Sigmoid colon (tissue), 7 donors: ENCODE data around the gene BRINP1. TPM values are rescaled to one million over a fixed set of nuclear protein-coding genes. Genes with fewer than 3 reads are reported as not detected.

Experiments
- DNase-seq: peaks from one replicate; pipeline ENCODE4 v3.0.0-alpha.2; 2019
- H3K27ac ChIP-seq, 4 donors: fragments of 200-600 bp; sonication (generic); one replicate each; pipeline ENCODE4 v1.5.1; 2016 to 2019; ENCODE audit warnings: mild to moderate bottlenecking in 1 of 4
- H3K27me3 ChIP-seq, 3 donors: fragments of 200-600 bp; sonication (generic); one replicate each; pipeline ENCODE4 v1.5.1; 2019; ENCODE audit warnings: mild to moderate bottlenecking in 1 of 3
- H3K36me3 ChIP-seq, 4 donors: fragments of 200-600 bp; sonication (generic); one replicate each; pipeline ENCODE4 v1.5.1; 2016 to 2019
- H3K4me1 ChIP-seq, 4 donors: fragments of 200-600 bp; sonication (generic); one replicate each; pipeline ENCODE4 v1.5.1; 2017 to 2019
- H3K4me3 ChIP-seq, 4 donors: fragments of 200-600 bp; sonication (generic); one replicate each; pipeline ENCODE4 v1.5.1; 2017 to 2019; ENCODE audit warnings: mild to moderate bottlenecking in 2 of 4, moderate library complexity in 1 of 4
- H3K9me3 ChIP-seq, 4 donors: fragments of 200-600 bp in 3 of 4; sonication (generic) in 3 of 4; one replicate each; pipeline versions ENCODE4 v1.5.1 to v1.6.1; 2013 to 2019
- EP300 ChIP-seq, 4 donors: sonication (generic); formaldehyde crosslinking; IDR thresholded peaks; one replicate each; pipeline ENCODE4 v1.6.1; 2017; ENCODE audit warnings: antibody characterized with exemption in 4 of 4
- POLR2A ChIP-seq, 2 donors: fragments of 450-650 bp; IDR thresholded peaks; one replicate each; pipeline ENCODE4 v1.6.1; 2016; ENCODE audit warnings: antibody characterized with exemption in 2 of 2, mild to moderate bottlenecking in 2 of 2, moderate library complexity in 2 of 2
- POLR2AphosphoS5 ChIP-seq, 4 donors: sonication (generic); formaldehyde crosslinking; IDR thresholded peaks; one replicate each; pipeline ENCODE4 v1.6.1; 2017; ENCODE audit warnings: antibody characterized with exemption in 4 of 4
- WGBS, 2 donors: extraction: QIAGEN DNeasy Blood & Tissue Kit; methylation state at CpG; one replicate each; pipeline ENCODE4 v1.1.7; 2013; 5-methylcytosine and 5-hydroxymethylcytosine counted together
- intact Hi-C: fragments of 100-400 bp; cut with DNase I; formaldehyde crosslinking; loops from one replicate; pipeline ENCODE4 v1.15.1; 2023
- polyA plus RNA-seq, 3 donors: library from polyadenylated mRNA; stranded (reverse); fragments of 200-250 nt; gene quantifications; one replicate each; pipeline ENCODE4 v1.2.3, GENCODE V29; 2013
- total RNA-seq, 4 donors: library from RNA; depleted of rRNA; stranded (reverse); fragments of >200 nt; gene quantifications; one replicate each; pipeline ENCODE4 v1.1.0, GENCODE V29; 2016
- TF ChIP-seq, protein P1 (sequence below), 4 experiments: fragments of 450-650 bp in 3 of 4; fragments of 200-600 bp in 1 of 4; IDR thresholded peaks; one replicate each; pipeline ENCODE4 v1.5.1; 2016 to 2019; ENCODE audit warnings: antibody characterized with exemption in 4 of 4, mild to moderate bottlenecking in 3 of 4, moderate library complexity in 2 of 4
- donor health status: healthy with polysubstance abuse.
- donor health status: Bipolar disorder and iron deficiency.
- donor health status: healthy.

The BRINP1 gene
- total and polyA plus RNA-seq, 7 donors: 0.19 to 0.71 (median 0.27) TPM; not detected in 3

DNA sequence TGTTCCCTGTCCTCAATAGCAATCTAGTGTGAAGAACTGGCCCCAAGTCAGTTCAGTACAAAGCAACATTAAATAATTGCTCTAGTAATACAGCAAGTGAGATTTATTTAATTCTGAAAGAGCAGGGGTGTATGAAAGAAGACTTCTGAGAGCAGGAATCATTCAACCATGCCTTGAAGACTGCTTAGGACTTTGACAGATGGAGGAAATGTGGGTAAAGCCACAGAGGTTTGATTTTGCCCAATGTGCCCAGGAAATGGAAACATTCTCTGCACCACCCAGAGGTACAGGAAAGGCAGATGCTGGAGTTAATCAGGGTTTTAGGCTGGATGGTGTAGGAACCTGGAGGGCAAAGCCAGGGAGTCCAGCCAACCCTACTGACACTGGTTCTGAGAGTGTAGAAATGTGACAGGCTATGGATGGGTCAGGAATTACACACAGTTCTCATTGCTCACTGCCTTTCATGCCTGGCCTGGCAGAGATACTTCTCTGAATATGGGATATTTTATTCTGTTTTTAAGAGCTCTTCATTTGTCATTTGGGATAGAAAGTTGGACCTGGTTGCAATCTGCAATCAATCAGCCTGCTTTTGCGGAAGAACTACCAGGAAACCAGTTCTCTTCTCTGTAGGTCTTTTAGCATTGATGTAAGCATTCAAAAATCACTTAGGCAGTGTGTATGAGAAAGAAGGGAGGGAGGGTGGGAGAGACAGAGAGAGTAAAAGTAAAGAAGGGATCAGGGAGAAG lies 88.3 kb downstream of the BRINP1 start:
- DNase-seq: no peak
- no peak overlapping the region for H3K27ac ChIP-seq
- WGBS, 2 donors: 93 to 98% methylated on average over 1 of the region's 1 CpG
- peaks cover 0 to 8% (median 6%) of the 10 kb centered on the region in 4 donors for H3K4me1 ChIP-seq
- no peaks in the 10 kb centered on the region for H3K36me3 ChIP-seq
- no peak overlapping the region for H3K4me3 ChIP-seq
- no peaks in the 10 kb centered on the region for H3K27me3 ChIP-seq
- H3K9me3 ChIP-seq: no peaks in the 10 kb centered on the region
- intact Hi-C loops: no loop called here
- TF ChIP-seq, protein P1, sequence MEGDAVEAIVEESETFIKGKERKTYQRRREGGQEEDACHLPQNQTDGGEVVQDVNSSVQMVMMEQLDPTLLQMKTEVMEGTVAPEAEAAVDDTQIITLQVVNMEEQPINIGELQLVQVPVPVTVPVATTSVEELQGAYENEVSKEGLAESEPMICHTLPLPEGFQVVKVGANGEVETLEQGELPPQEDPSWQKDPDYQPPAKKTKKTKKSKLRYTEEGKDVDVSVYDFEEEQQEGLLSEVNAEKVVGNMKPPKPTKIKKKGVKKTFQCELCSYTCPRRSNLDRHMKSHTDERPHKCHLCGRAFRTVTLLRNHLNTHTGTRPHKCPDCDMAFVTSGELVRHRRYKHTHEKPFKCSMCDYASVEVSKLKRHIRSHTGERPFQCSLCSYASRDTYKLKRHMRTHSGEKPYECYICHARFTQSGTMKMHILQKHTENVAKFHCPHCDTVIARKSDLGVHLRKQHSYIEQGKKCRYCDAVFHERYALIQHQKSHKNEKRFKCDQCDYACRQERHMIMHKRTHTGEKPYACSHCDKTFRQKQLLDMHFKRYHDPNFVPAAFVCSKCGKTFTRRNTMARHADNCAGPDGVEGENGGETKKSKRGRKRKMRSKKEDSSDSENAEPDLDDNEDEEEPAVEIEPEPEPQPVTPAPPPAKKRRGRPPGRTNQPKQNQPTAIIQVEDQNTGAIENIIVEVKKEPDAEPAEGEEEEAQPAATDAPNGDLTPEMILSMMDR (IDR thresholded peaks at IDR 0.05): no peak
- TF ChIP-seq POLR2A (IDR thresholded peaks at IDR 0.05) (no peak), EP300 (IDR thresholded peaks at IDR 0.05) (no peak), POLR2AphosphoS5 (IDR thresholded peaks at IDR 0.05) (no peak)

DNA sequence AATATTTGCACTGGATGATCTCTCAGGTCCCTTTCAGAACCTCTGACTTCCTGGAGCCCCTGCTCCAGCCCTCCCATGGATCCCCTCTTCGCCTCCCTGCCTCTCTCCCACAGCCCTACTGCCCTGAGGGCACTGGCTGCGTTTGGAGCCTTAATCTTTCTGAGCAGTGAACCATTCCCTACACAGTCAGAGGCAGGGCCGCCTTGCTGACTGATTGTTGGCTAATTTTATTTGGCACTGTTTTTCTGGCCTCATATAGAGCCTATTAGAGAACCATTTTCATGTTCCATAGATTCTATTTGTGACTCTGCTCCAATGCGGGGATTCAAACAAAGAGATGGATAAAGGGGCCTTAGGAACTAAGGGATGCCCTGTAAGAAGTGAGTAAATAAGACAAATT lies 91.1 kb downstream of the BRINP1 start:
- no peak overlapping the region for H3K27ac ChIP-seq
- TF ChIP-seq, protein P1 (IDR thresholded peaks at IDR 0.05): no peak
- TF ChIP-seq POLR2AphosphoS5 (IDR thresholded peaks at IDR 0.05) (no peak), POLR2A (IDR thresholded peaks at IDR 0.05) (no peak), EP300 (IDR thresholded peaks at IDR 0.05) (no peak)
- no peaks in the 10 kb centered on the region for H3K9me3 ChIP-seq
- intact Hi-C loops: no loop called here
- DNase-seq: no peak
- H3K36me3 ChIP-seq: no peaks in the 10 kb centered on the region
- H3K4me1 ChIP-seq: peaks cover 0 to 14% (median 10%) of the 10 kb centered on the region in 4 donors
- no peaks in the 10 kb centered on the region for H3K27me3 ChIP-seq
- H3K4me3 ChIP-seq: no peak overlapping the region
- 60 to 65% methylated on average over 4 of the region's 4 CpGs for WGBS, 2 donors

DNA sequence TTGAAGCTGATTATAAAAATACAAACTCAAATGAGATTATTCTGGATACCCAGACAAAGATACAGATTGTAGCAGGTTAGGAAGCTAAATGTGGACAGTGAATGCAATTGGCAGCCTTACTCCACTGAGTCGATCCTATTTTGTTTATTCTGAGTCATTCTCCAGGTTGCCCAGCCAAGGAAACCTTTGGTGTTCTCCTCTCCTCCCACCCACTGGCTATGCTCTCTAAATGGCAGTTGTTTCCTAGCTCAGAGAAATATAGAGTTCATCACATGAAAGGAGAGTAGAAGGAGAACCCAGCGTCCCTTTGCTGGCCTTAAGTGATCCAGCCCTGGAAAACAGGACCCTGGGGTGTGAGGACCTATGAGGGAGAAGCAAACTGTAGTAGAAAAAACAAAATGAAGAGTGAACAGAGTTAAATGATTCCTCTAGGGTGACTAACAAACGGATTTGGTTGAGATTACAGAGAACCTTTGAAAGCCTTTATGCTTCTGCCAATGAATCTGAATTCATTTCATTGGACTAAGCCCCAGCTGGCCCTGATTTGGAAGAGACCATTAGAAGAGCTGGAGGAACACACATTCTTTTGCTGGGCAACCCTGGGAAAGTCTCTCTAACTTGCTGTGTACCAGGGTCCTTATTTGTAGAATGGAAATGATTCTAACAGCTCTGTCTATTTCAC lies 95.1 kb downstream of the BRINP1 start:
- no peak overlapping the region for H3K27ac ChIP-seq
- 28 to 61% methylated on average over 3 of the region's 3 CpGs for WGBS, 2 donors

DNA sequence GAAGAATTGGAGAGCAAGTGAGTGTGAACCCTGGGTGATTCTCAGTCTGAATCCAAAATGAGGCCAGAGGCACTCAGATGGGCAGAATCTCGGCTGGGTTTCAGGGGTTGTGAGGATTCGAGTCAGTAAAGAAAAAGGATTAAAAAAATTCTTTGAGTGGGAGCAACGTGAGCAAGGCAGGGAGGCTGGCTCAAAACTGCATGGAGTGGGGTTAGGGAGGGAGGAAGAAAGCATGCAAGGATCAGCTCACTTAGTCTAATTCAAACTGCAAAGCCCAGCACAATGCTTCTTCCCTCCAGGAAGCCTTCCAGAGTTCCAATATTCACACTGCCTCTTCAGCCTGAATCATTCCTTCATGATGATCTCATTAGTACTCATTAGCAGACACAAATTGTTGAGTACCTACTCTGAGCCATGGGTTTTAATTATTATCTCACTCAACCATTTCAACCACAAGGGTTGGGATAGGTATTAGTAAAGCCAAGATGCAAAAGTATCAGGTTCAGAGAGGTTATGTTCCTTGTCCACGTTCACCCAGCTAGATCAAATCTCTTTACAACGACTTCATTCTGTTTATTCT lies 95.8 kb downstream of the BRINP1 start:
- Histone ChIP-seq H3K27me3 (no peaks in the 10 kb centered on the region), H3K4me1 (peaks cover 0 to 12% (median 10%) of the 10 kb centered on the region in 4 donors), H3K9me3 (peaks cover 0 to 3% (median 0%) of the 10 kb centered on the region in 4 donors), H3K4me3 (no peak overlapping the region), H3K36me3 (no peaks in the 10 kb centered on the region), H3K27ac (no peak overlapping the region)
- 43 to 56% methylated on average over 5 of the region's 5 CpGs for WGBS, 2 donors
- no peak for DNase-seq
- no peak for TF ChIP-seq POLR2A (IDR thresholded peaks at IDR 0.05)
- TF ChIP-seq EP300 (IDR thresholded peaks at IDR 0.05): no peak
- TF ChIP-seq, protein P1 (IDR thresholded peaks at IDR 0.05): no peak
- no peak for TF ChIP-seq POLR2AphosphoS5 (IDR thresholded peaks at IDR 0.05)
- intact Hi-C loops: no loop called here

More for the DNA sequence above, 95.1 kb downstream of the BRINP1 start:
- no peaks in the 10 kb centered on the region for H3K36me3 ChIP-seq
- peaks cover 0 to 12% (median 10%) of the 10 kb centered on the region in 4 donors for H3K4me1 ChIP-seq
- H3K9me3 ChIP-seq: no peaks in the 10 kb centered on the region
- TF ChIP-seq POLR2A (IDR thresholded peaks at IDR 0.05): no peak
- TF ChIP-seq POLR2AphosphoS5 (IDR thresholded peaks at IDR 0.05): no peak
- TF ChIP-seq EP300 (IDR thresholded peaks at IDR 0.05): no peak
- TF ChIP-seq, protein P1 (IDR thresholded peaks at IDR 0.05): no peak
- no peak for DNase-seq
- H3K4me3 ChIP-seq: no peak overlapping the region
- intact Hi-C loops: no loop called here
- no peaks in the 10 kb centered on the region for H3K27me3 ChIP-seq
